ENCODE data around the gene CCNB1.

CCNB1 gene

GRCh38 chr5:69217548-69218526, 50.9 kb downstream of the CCNB1 start (continued):
- 0 out of 2 replicates have a peak, but pooled peaks have one; percentile 2 for TF ChIP-seq PRDM6 (tag by site-specific recombination; IDR thresholded peaks at IDR 0.05)
- no peak for TF ChIP-seq ZNF132 (tag by site-specific recombination; IDR thresholded peaks at IDR 0.05; ENCODE audit: borderline replicate concordance)
- TF ChIP-seq HOXC10 (CRISPR knock-in tag; IDR thresholded peaks at IDR 0.05), result no peak
- peak; percentile 70 for TF ChIP-seq ZBTB11 (tag by site-specific recombination; conservative IDR thresholded peaks at IDR 0.05; ENCODE audit: low read depth)
- TF ChIP-seq ZNF112 (tag by site-specific recombination; IDR thresholded peaks at IDR 0.05), result no peak
- TF ChIP-seq ZNF658 (tag by site-specific recombination; IDR thresholded peaks at IDR 0.05), result no peak
- no peak for TF ChIP-seq ZNF529 (tag by site-specific recombination; IDR thresholded peaks at IDR 0.05; ENCODE audit: insufficient replicate concordance)
- peak; percentile 87 for TF ChIP-seq SP3 (tag by site-specific recombination; IDR thresholded peaks at IDR 0.05)
- TF ChIP-seq ZNF701 (tag by site-specific recombination; IDR thresholded peaks at IDR 0.05), result no peak
- peak; percentile 23; the same call in 1 of the 2 replicates for TF ChIP-seq ZNF398 (tag by site-specific recombination; IDR thresholded peaks at IDR 0.05)
- no peak for TF ChIP-seq MEIS1 (CRISPR knock-in tag; IDR thresholded peaks at IDR 0.05; ENCODE audit: borderline replicate concordance)
- peak; percentile 81 for TF ChIP-seq KLF8 (tag by site-specific recombination; IDR thresholded peaks at IDR 0.05)
- no peak for TF ChIP-seq GLI2 (tag by site-specific recombination; IDR thresholded peaks at IDR 0.05; ENCODE audit: borderline replicate concordance, low read depth)
- TF ChIP-seq YY2 (tag by site-specific recombination; IDR thresholded peaks at IDR 0.05), result peak; percentile 93
- no peak; the same call in none of the 2 replicates for TF ChIP-seq ZNF692 (tag by site-specific recombination; IDR thresholded peaks at IDR 0.05)
- no peak for TF ChIP-seq ZNF513 (tag by site-specific recombination; IDR thresholded peaks at IDR 0.05)
- peak; percentile 97 for TF ChIP-seq ZNF423 (tag by site-specific recombination; IDR thresholded peaks at IDR 0.05)
- no peak for TF ChIP-seq ZNF664 (tag by site-specific recombination; IDR thresholded peaks at IDR 0.05)
- peak; percentile 42; the same call in 1 of the 2 replicates for TF ChIP-seq ZNF639 (tag by site-specific recombination; IDR thresholded peaks at IDR 0.05)
- TF ChIP-seq ZNF791 (tag by site-specific recombination; IDR thresholded peaks at IDR 0.05), result no peak
- TF ChIP-seq EGR2 (tag by site-specific recombination; IDR thresholded peaks at IDR 0.05; ENCODE audit: low read depth), result peak; percentile 60
- TF ChIP-seq REPIN1 (tag by site-specific recombination; IDR thresholded peaks at IDR 0.05; ENCODE audit: low read depth), result peak; percentile 93; the same call in 1 of the 2 replicates
- peak; percentile 99 for TF ChIP-seq ZNF335 (tag by site-specific recombination; conservative IDR thresholded peaks at IDR 0.05)
- TF ChIP-seq ZNF596 (tag by site-specific recombination; IDR thresholded peaks at IDR 0.05), result no peak
- no peak for TF ChIP-seq SETDB1 (IDR thresholded peaks at IDR 0.05; ENCODE audit: insufficient read length, low read length)
- no peak for TF ChIP-seq ZNF433 (tag by site-specific recombination; IDR thresholded peaks at IDR 0.05; ENCODE audit: low read depth)
- TF ChIP-seq FEZF1 (tag by site-specific recombination; IDR thresholded peaks at IDR 0.05), result no peak

Measured in HEK293 (cell line).